Measurements from ENCODE around the gene ARSI. TPM values are rescaled to one million over a fixed set of nuclear protein-coding genes. Genes with fewer than 3 reads are reported as not detected.

The ARSI gene
- total and polyA plus RNA-seq, 2 donors (not counting 3 experiments of a cell fraction or from before 2014, with no cell fraction given): 0.17 to 0.20 TPM

DNA sequence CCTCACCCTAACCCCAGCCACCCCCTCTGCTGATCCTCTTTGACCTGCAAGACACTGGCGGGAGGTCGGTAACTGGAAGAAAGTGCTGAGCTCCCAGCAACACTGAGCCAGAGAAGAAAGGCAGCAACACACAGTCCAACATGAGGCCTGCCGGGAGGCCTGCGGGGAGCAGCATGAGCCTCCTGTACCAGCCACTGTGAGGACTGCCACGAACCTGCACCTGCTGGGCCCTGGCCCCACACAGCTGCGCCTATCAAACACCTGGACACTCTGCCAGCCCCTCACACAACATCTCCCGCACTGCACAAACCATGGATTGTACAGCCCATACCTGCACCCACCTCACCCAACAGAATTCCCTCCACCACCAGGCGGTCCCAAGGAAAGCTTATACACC lies 31.4 kb downstream of the ARSI start:
- CTCF ChIA-PET: interaction anchor here (1.1 to 2.4 kb wide), 3 partner anchors 12 to 165 kb away, joined by 4 to 25 read pairs (median 8); no protein-coding TSS in a partner anchor
- dilution Hi-C loops (cut with MboI; ENCODE audit: extremely low pct_ligation_motif_present, low sequenced_read_pairs): no loop called here

DNA sequence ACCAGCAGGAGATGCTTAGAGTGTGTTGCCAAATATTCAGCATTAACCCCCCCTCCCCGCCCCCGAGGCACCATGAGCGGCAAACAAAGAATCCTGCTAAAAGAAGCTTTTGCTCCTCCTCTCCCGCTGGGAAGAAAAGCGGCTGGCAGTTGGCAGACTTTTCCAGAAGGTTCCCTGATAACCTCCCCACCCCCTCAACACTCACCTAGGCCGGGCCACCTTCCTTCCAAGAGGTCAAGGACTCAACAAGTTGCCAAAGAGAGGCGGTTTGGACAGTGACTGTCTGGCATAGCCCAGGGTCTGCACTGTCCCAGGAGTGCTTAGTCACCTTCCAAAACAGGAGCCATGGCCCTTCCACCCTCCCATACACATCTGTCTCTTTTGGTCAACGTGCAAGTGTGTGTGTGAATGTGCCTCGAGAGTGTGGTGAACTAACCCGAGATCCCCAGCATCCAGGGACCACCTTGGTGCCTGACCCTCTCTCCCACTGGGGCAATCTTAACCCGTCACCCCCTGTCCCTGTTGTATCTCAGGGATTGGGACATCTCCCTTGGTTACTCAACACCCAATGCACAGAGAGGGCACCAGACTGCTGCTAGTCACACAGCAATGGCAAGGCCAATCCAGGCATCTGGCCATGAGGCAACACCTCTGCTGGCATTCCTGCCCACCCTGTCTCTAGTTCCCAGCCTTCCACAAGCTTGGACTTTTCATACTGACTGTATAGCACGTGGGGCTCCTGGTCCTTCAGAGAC lies 32.0 kb downstream of the ARSI start:
- no peaks in the 10 kb centered on the region for H4K20me1 ChIP-seq (replicated peaks; ENCODE audit: control insufficient read depth, extremely low read depth, insufficient read depth, low read length)
- no peaks in the 10 kb centered on the region for H3K79me2 ChIP-seq (ENCODE audit: control insufficient read depth, insufficient read depth, low read length)
- no peak for DNase-seq (ENCODE audit: low read depth, low spot score)
- H3K36me3 ChIP-seq (ENCODE audit: control insufficient read depth in 2 of 2, extremely low read depth in 1 of 2, insufficient read depth in 2 of 2, low read length in 2 of 2): no peaks in the 10 kb centered on the region
- no peaks in the 10 kb centered on the region for H3K4me1 ChIP-seq (ENCODE audit: control insufficient read depth, extremely low read depth, insufficient read depth, low read length)
- H3K27ac ChIP-seq (ENCODE audit: insufficient read depth, low read depth, low read length): no peak overlapping the region
- ChIA-PET CTCF (interaction anchor here (3.5 kb wide), 1 partner anchor 165 kb away, joined by 11 read pairs; no protein-coding TSS in a partner anchor), POLR2A (interaction anchor here (0.6 kb wide), 1 partner anchor 149 kb away, joined by 4 read pairs; no protein-coding TSS in a partner anchor)
- H3K27me3 ChIP-seq (ENCODE audit: control insufficient read depth in 2 of 2, insufficient read depth in 2 of 2, low read length in 2 of 2): peaks cover 5 to 14% of the 10 kb centered on the region in 2 experiments
- no peaks in the 10 kb centered on the region for H3K9me3 ChIP-seq (replicated peaks; ENCODE audit: control insufficient read depth, insufficient read depth, low read length)
- H3K4me3 ChIP-seq (replicated peaks in 1 of 3; ENCODE audit: insufficient read depth in 1 of 3, low read depth in 1 of 3, low read length in 3 of 3): no peak overlapping the region
- FAIRE-seq: no peak
- intact Hi-C loops (cut with micrococcal nuclease): no loop called here
- H2AFZ ChIP-seq (ENCODE audit: low read depth, low read length): no peak overlapping the region
- no peaks in the 10 kb centered on the region for H3K9me1 ChIP-seq (replicated peaks; ENCODE audit: control insufficient read depth, extremely low read depth, insufficient read depth, low read length)
- BruUV-seq (replicated peaks): no TSS peak
- no peak for TF ChIP-seq POLR2A (IDR thresholded peaks at IDR 0.05; ENCODE audit: low read depth, low read length)
- TF ChIP-seq EZH2 (IDR thresholded peaks at IDR 0.05; ENCODE audit: borderline replicate concordance, low read depth, low read length, severe bottlenecking): no peak
- no peak for TF ChIP-seq MYC (IDR thresholded peaks at IDR 0.05; ENCODE audit: low read depth, low read length)
- no peak for TF ChIP-seq GATA2 (IDR thresholded peaks at IDR 0.05; ENCODE audit: insufficient read depth, insufficient read length, low read depth, low read length)
- TF ChIP-seq, protein P1, sequence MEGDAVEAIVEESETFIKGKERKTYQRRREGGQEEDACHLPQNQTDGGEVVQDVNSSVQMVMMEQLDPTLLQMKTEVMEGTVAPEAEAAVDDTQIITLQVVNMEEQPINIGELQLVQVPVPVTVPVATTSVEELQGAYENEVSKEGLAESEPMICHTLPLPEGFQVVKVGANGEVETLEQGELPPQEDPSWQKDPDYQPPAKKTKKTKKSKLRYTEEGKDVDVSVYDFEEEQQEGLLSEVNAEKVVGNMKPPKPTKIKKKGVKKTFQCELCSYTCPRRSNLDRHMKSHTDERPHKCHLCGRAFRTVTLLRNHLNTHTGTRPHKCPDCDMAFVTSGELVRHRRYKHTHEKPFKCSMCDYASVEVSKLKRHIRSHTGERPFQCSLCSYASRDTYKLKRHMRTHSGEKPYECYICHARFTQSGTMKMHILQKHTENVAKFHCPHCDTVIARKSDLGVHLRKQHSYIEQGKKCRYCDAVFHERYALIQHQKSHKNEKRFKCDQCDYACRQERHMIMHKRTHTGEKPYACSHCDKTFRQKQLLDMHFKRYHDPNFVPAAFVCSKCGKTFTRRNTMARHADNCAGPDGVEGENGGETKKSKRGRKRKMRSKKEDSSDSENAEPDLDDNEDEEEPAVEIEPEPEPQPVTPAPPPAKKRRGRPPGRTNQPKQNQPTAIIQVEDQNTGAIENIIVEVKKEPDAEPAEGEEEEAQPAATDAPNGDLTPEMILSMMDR (IDR thresholded peaks at IDR 0.05; ENCODE audit: extremely low read depth in 1 of 2, insufficient read depth in 1 of 2, low read depth in 1 of 2, low read length in 2 of 2): no peak
- TF ChIP-seq POLR2AphosphoS5 (IDR thresholded peaks at IDR 0.05; ENCODE audit: insufficient read depth, low read depth, low read length): no peak
- no peak for TF ChIP-seq FOS (IDR thresholded peaks at IDR 0.05; ENCODE audit: borderline replicate concordance, insufficient read depth, low read length)
- TF ChIP-seq JUN (IDR thresholded peaks at IDR 0.05; ENCODE audit: borderline replicate concordance, insufficient read depth, insufficient read length, low read depth): no peak
- TF ChIP-seq, protein P2, sequence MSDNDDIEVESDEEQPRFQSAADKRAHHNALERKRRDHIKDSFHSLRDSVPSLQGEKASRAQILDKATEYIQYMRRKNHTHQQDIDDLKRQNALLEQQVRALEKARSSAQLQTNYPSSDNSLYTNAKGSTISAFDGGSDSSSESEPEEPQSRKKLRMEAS (IDR thresholded peaks at IDR 0.05; ENCODE audit: insufficient read depth, insufficient read length): no peak
- dilution Hi-C loops (cut with MboI; ENCODE audit: extremely low pct_ligation_motif_present, low sequenced_read_pairs): no loop called here
- no peak overlapping the region for H3K9ac ChIP-seq (replicated peaks; ENCODE audit: extremely low read depth, insufficient read depth, low read length)
- no peak overlapping the region for H3K4me2 ChIP-seq (ENCODE audit: insufficient read depth, low read length)

More for the DNA sequence above, 31.4 kb downstream of the ARSI start:
- Histone ChIP-seq H3K4me3 (replicated peaks in 1 of 3; ENCODE audit: insufficient read depth in 1 of 3, low read depth in 1 of 3, low read length in 3 of 3) (no peak overlapping the region), H4K20me1 (replicated peaks; ENCODE audit: control insufficient read depth, extremely low read depth, insufficient read depth, low read length) (no peaks in the 10 kb centered on the region), H3K9me1 (replicated peaks; ENCODE audit: control insufficient read depth, extremely low read depth, insufficient read depth, low read length) (no peaks in the 10 kb centered on the region), H3K27me3 (ENCODE audit: control insufficient read depth in 2 of 2, insufficient read depth in 2 of 2, low read length in 2 of 2) (peaks cover 9 to 17% of the 10 kb centered on the region in 2 experiments), H3K9ac (replicated peaks; ENCODE audit: extremely low read depth, insufficient read depth, low read length) (no peak overlapping the region), H3K4me1 (ENCODE audit: control insufficient read depth, extremely low read depth, insufficient read depth, low read length) (no peaks in the 10 kb centered on the region), H3K36me3 (ENCODE audit: control insufficient read depth in 2 of 2, extremely low read depth in 1 of 2, insufficient read depth in 2 of 2, low read length in 2 of 2) (no peaks in the 10 kb centered on the region), H2AFZ (ENCODE audit: low read depth, low read length) (no peak overlapping the region), H3K27ac (ENCODE audit: insufficient read depth, low read depth, low read length) (no peak overlapping the region), H3K4me2 (ENCODE audit: insufficient read depth, low read length) (no peak overlapping the region), H3K9me3 (replicated peaks; ENCODE audit: control insufficient read depth, insufficient read depth, low read length) (no peaks in the 10 kb centered on the region), H3K79me2 (ENCODE audit: control insufficient read depth, insufficient read depth, low read length) (no peaks in the 10 kb centered on the region)
- intact Hi-C loops (cut with micrococcal nuclease): no loop called here
- BruUV-seq (replicated peaks): no TSS peak
- POLR2A ChIA-PET: no interaction called here
- FAIRE-seq: no peak
- DNase-seq (ENCODE audit: low read depth, low spot score): no peak
- TF ChIP-seq, protein P2 (IDR thresholded peaks at IDR 0.05; ENCODE audit: insufficient read depth, insufficient read length): no peak
- no peak for TF ChIP-seq JUN (IDR thresholded peaks at IDR 0.05; ENCODE audit: borderline replicate concordance, insufficient read depth, insufficient read length, low read depth)
- TF ChIP-seq EZH2 (IDR thresholded peaks at IDR 0.05; ENCODE audit: borderline replicate concordance, low read depth, low read length, severe bottlenecking): no peak
- TF ChIP-seq POLR2AphosphoS5 (IDR thresholded peaks at IDR 0.05; ENCODE audit: insufficient read depth, low read depth, low read length): no peak

Data from endothelial cell of umbilical vein (primary cell).